ENCODE measurements around the gene CHI3L2.

Gene CHI3L2

GRCh38 chr1:111256988-111257658, 29.6 kb downstream of the CHI3L2 start:
- no peak for DNase-seq (ENCODE audit: low spot score)
- no peak for TF ChIP-seq CTCF (IDR thresholded peaks at IDR 0.05; ENCODE audit: extremely low read depth, insufficient read depth, missing control alignments)
- in situ Hi-C loops (cut with MboI; ENCODE audit: low pct_unique_long_range_greater_than_20kb, low sequenced_read_pairs, unreplicated experiment) = no loop called here

GRCh38 chr1:111267801-111268508, 40.4 kb downstream of the CHI3L2 start:
- TF ChIP-seq CTCF (IDR thresholded peaks at IDR 0.05; ENCODE audit: extremely low read depth, insufficient read depth, missing control alignments) = no peak
- in situ Hi-C loops (cut with MboI; ENCODE audit: low pct_unique_long_range_greater_than_20kb, low sequenced_read_pairs, unreplicated experiment) = no loop called here
- DNase-seq (ENCODE audit: low spot score) = no peak

GRCh38 chr1:111269825-111270406, 42.4 kb downstream of the CHI3L2 start:
- TF ChIP-seq CTCF (IDR thresholded peaks at IDR 0.05; ENCODE audit: extremely low read depth, insufficient read depth, missing control alignments) = no peak
- no peak for DNase-seq (ENCODE audit: low spot score)
- in situ Hi-C loops (cut with MboI; ENCODE audit: low pct_unique_long_range_greater_than_20kb, low sequenced_read_pairs, unreplicated experiment) = no loop called here

- DNase-seq (ENCODE audit: low spot score) = no peak
- in situ Hi-C loops (cut with MboI; ENCODE audit: low pct_unique_long_range_greater_than_20kb, low sequenced_read_pairs, unreplicated experiment) = no loop called here
- no peak for TF ChIP-seq CTCF (IDR thresholded peaks at IDR 0.05; ENCODE audit: extremely low read depth, insufficient read depth, missing control alignments)
These were observed 43.4 kb downstream of the CHI3L2 start for GRCh38 chr1:111270771-111271463.

GRCh38 chr1:111271464-111271801, 43.9 kb downstream of the CHI3L2 start:
- in situ Hi-C loops (cut with MboI; ENCODE audit: low pct_unique_long_range_greater_than_20kb, low sequenced_read_pairs, unreplicated experiment) = no loop called here
- TF ChIP-seq CTCF (IDR thresholded peaks at IDR 0.05; ENCODE audit: extremely low read depth, insufficient read depth, missing control alignments) = no peak
- no peak for DNase-seq (ENCODE audit: low spot score)

GRCh38 chr1:111272081-111272480, 44.6 kb downstream of the CHI3L2 start:
- in situ Hi-C loops (cut with MboI; ENCODE audit: low pct_unique_long_range_greater_than_20kb, low sequenced_read_pairs, unreplicated experiment) = no loop called here
- no peak for TF ChIP-seq CTCF (IDR thresholded peaks at IDR 0.05; ENCODE audit: extremely low read depth, insufficient read depth, missing control alignments)
- no peak for DNase-seq (ENCODE audit: low spot score)

All from GM13977 (cell line).